ENCODE measurements around the gene PALD1. TPM values are rescaled to one million over a fixed set of nuclear protein-coding genes. Genes with fewer than 3 reads are reported as not detected.

The PALD1 gene
- total and polyA plus RNA-seq, 2 of the 13 experiments (the other 11 are each of a cell fraction or from before 2014, with no cell fraction given) = 0.07 to 0.09 TPM

GRCh38 chr10:70615211-70615610 is 136.6 kb downstream of the PALD1 start:
- POLR2A ChIA-PET = no interaction called here
- CTCF ChIA-PET (ENCODE audit: low intra/inter-chr PET ratio, low total read pairs) = no interaction called here
- in situ Hi-C loops (cut with HindIII; ENCODE audit: extremely low pct_ligation_motif_present, low pct_unique_long_range_greater_than_20kb) (no loop called here), intact Hi-C loops (cut with micrococcal nuclease; ENCODE audit: unreplicated experiment) (no loop called here)
- H3K4me2 ChIP-seq (ENCODE audit: low read depth, low read length) = no peak overlapping the region
- H3K4me3 ChIP-seq (replicated peaks in 1 of 3; ENCODE audit: insufficient read depth in 1 of 3, low read depth in 2 of 3, low read length in 3 of 3) = no peak overlapping the region
- no peak overlapping the region for H2AFZ ChIP-seq (ENCODE audit: low read length)
- no peak for ATAC-seq
- no TSS peak for BruUV-seq (replicated peaks)
- no peak overlapping the region for H3K27ac ChIP-seq (ENCODE audit: extremely low read length, insufficient read depth, low read length)
- H3K36me3 ChIP-seq (replicated peaks in 1 of 2; ENCODE audit: control insufficient read depth in 1 of 2, insufficient read depth in 2 of 2, low read length in 2 of 2) = no peaks in the 10 kb centered on the region
- no peak for FAIRE-seq
- 79% methylated on average over 2 of the region's 2 CpGs for WGBS (ENCODE audit: low lambda C conversion rate)
- 0 out of 5 replicates have a peak, but pooled peaks cover 0 to 3% of the 10 kb centered on the region in 2 experiments for H3K27me3 ChIP-seq (ENCODE audit: control insufficient read depth in 1 of 2, insufficient read depth in 2 of 2, low read length in 2 of 2)
- H3K4me1 ChIP-seq (ENCODE audit: insufficient read depth, low read length) = no peaks in the 10 kb centered on the region
- no peak overlapping the region for H3K9ac ChIP-seq (ENCODE audit: insufficient read depth, low read depth, low read length)
- H4K20me1 ChIP-seq (ENCODE audit: insufficient read depth, low read length) = no peaks in the 10 kb centered on the region
- TF ChIP-seq, protein P1, sequence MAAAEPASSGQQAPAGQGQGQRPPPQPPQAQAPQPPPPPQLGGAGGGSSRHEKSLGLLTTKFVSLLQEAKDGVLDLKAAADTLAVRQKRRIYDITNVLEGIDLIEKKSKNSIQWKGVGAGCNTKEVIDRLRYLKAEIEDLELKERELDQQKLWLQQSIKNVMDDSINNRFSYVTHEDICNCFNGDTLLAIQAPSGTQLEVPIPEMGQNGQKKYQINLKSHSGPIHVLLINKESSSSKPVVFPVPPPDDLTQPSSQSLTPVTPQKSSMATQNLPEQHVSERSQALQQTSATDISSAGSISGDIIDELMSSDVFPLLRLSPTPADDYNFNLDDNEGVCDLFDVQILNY (CRISPR knock-in tag; conservative IDR thresholded peaks at IDR 0.05) = no peak
- TF ChIP-seq EED (CRISPR knock-in tag; IDR thresholded peaks at IDR 0.05) = no peak
- no peak for TF ChIP-seq ZNF761 (CRISPR knock-in tag; conservative IDR thresholded peaks at IDR 0.05)
- no peak for TF ChIP-seq YEATS4 (CRISPR knock-in tag; IDR thresholded peaks at IDR 0.05; ENCODE audit: borderline replicate concordance)
- no peak for TF ChIP-seq ZFYVE20 (CRISPR knock-in tag; IDR thresholded peaks at IDR 0.05; ENCODE audit: borderline replicate concordance, low read depth)
- TF ChIP-seq ZBTB49 (CRISPR knock-in tag; IDR thresholded peaks at IDR 0.05; ENCODE audit: borderline replicate concordance) = no peak
- H3K9me3 ChIP-seq (ENCODE audit: low read length) = peaks cover 12% of the 10 kb centered on the region
- no peak for DNase-seq (ENCODE audit: low spot score)
- no peaks in the 10 kb centered on the region for H3K79me2 ChIP-seq (ENCODE audit: insufficient read depth, low read length)

All from HepG2 (cell line).